ENCODE data around the gene TSPAN7.

The TSPAN7 gene

GRCh38 chrX:38646129-38646528, 84.8 kb downstream of the TSPAN7 start:
- Histone ChIP-seq H3K4me1 (ENCODE audit: insufficient read depth, poor library complexity, severe bottlenecking) (no peaks in the 10 kb centered on the region), H3K36me3 (ENCODE audit: low read depth) (no peaks in the 10 kb centered on the region), H3K9me3 (ENCODE audit: severe bottlenecking) (no peaks in the 10 kb centered on the region), H3K27ac (ENCODE audit: poor library complexity, severe bottlenecking) (no peak overlapping the region), H3K27me3 (ENCODE audit: insufficient read depth, poor library complexity, severe bottlenecking) (no peaks in the 10 kb centered on the region), H3K4me3 (ENCODE audit: severe bottlenecking) (no peak overlapping the region)
- ATAC-seq (ENCODE audit: low read depth) (no peak), DNase-seq (ENCODE audit: low spot score) (no peak)
- no peak for TF ChIP-seq CTCF (IDR thresholded peaks at IDR 0.05; ENCODE audit: poor library complexity, severe bottlenecking)

GRCh38 chrX:38649221-38649620, 87.9 kb downstream of the TSPAN7 start:
- no peak overlapping the region for H3K27ac ChIP-seq (ENCODE audit: poor library complexity, severe bottlenecking)
- H3K4me1 ChIP-seq (ENCODE audit: insufficient read depth, poor library complexity, severe bottlenecking), result no peaks in the 10 kb centered on the region
- no peak for ATAC-seq (ENCODE audit: low read depth)

GRCh38 chrX:38649674-38650647, 88.6 kb downstream of the TSPAN7 start:
- TF ChIP-seq CTCF (IDR thresholded peaks at IDR 0.05; ENCODE audit: poor library complexity, severe bottlenecking), result no peak
- Histone ChIP-seq H3K27ac (ENCODE audit: poor library complexity, severe bottlenecking) (no peak overlapping the region), H3K4me3 (ENCODE audit: severe bottlenecking) (no peak overlapping the region), H3K9me3 (ENCODE audit: severe bottlenecking) (no peaks in the 10 kb centered on the region), H3K27me3 (ENCODE audit: insufficient read depth, poor library complexity, severe bottlenecking) (no peaks in the 10 kb centered on the region), H3K36me3 (ENCODE audit: low read depth) (no peaks in the 10 kb centered on the region), H3K4me1 (ENCODE audit: insufficient read depth, poor library complexity, severe bottlenecking) (no peaks in the 10 kb centered on the region)
- ATAC-seq (ENCODE audit: low read depth), result no peak
- no peak for DNase-seq (ENCODE audit: low spot score)

More at GRCh38 chrX:38649221-38649620, 87.9 kb downstream of the TSPAN7 start:
- Histone ChIP-seq H3K27me3 (ENCODE audit: insufficient read depth, poor library complexity, severe bottlenecking) (no peaks in the 10 kb centered on the region), H3K4me3 (ENCODE audit: severe bottlenecking) (no peak overlapping the region), H3K36me3 (ENCODE audit: low read depth) (no peaks in the 10 kb centered on the region), H3K9me3 (ENCODE audit: severe bottlenecking) (no peaks in the 10 kb centered on the region)
- no peak for DNase-seq (ENCODE audit: low spot score)
- TF ChIP-seq CTCF (IDR thresholded peaks at IDR 0.05; ENCODE audit: poor library complexity, severe bottlenecking), result no peak

- TF ChIP-seq CTCF (IDR thresholded peaks at IDR 0.05; ENCODE audit: poor library complexity, severe bottlenecking), result no peak
- ATAC-seq (ENCODE audit: low read depth), result no peak
- Histone ChIP-seq H3K36me3 (ENCODE audit: low read depth) (no peaks in the 10 kb centered on the region), H3K4me3 (ENCODE audit: severe bottlenecking) (no peak overlapping the region), H3K27ac (ENCODE audit: poor library complexity, severe bottlenecking) (no peak overlapping the region), H3K27me3 (ENCODE audit: insufficient read depth, poor library complexity, severe bottlenecking) (no peaks in the 10 kb centered on the region), H3K9me3 (ENCODE audit: severe bottlenecking) (no peaks in the 10 kb centered on the region), H3K4me1 (ENCODE audit: insufficient read depth, poor library complexity, severe bottlenecking) (no peaks in the 10 kb centered on the region)
- no peak for DNase-seq (ENCODE audit: low spot score)
These were observed 90.6 kb downstream of the TSPAN7 start for GRCh38 chrX:38651625-38652601.

Data from RWPE2 (cell line).